Inflammatory macrophage treated with lipopolysaccharide for 4 hours (primary cell): ENCODE data around the gene NSUN7.
"Not testable (repeated sequence)": the region's sequence is repeated elsewhere in the genome, so short reads cannot be mapped to it uniquely, and the experiment has no call there.

ENCODE experiments used
- DNase-seq: peaks from one replicate; pipeline ENCODE4 v3.0.0-alpha.2; 2020

NSUN7 gene

DNA sequence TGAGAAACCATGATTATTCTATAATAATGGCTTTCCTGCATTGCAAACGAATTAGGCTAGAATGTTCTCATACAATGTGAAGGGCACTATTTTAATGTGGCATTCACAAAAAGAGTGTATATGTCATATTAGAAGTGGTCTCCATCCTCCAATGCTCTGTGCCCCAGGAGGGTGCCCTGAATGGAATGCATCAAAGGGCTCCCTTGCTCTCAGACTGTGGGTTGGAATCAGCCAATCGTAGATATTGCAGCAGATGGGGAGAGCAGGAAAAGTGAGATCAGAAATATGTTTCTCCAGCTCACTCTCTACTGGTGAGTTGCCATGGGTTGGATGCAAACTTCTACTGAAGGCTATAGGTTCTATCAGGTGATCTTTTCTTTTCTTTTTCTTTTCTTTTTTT, 11.9 kb upstream of the NSUN7 start:
- DNase-seq: no peak

DNA sequence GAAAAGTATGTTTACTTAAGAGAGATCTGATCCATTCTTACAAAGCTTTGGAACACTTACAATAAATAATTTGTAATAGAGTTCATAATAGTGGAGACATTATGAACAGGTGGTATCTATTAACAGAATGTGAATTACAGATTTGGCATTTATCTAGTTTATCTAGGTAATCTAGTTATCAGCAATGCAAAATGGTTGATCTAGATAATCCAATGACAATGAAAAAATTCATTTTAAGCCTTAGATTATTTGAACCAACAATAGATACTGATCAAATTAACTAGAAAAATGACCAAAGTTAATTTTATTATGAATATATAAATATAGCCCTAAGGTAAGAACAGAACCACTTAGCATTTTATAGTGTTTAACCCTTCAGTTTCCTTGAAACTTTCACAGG, 10.4 kb upstream of the NSUN7 start:
- DNase-seq: no peak

DNA sequence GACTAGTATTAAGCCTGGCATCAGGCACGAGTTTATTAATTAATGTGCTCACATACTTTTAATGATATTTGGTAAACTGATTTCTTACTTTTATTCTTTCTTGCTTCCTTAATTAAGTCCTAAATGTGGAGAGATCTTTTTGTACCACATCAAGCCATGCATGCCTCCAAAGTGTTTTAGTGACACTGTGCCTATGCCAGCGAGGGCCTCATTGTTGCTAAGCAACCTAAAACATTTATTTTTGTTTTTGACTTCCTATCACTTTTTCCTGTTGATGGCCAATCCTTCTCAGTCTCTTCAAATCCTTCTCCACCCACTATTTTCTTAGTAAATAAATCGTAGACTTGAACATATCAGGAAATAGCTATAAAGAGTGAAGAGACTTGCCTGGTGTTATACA, 5.5 kb upstream of the NSUN7 start:
- DNase-seq: no peak

DNA sequence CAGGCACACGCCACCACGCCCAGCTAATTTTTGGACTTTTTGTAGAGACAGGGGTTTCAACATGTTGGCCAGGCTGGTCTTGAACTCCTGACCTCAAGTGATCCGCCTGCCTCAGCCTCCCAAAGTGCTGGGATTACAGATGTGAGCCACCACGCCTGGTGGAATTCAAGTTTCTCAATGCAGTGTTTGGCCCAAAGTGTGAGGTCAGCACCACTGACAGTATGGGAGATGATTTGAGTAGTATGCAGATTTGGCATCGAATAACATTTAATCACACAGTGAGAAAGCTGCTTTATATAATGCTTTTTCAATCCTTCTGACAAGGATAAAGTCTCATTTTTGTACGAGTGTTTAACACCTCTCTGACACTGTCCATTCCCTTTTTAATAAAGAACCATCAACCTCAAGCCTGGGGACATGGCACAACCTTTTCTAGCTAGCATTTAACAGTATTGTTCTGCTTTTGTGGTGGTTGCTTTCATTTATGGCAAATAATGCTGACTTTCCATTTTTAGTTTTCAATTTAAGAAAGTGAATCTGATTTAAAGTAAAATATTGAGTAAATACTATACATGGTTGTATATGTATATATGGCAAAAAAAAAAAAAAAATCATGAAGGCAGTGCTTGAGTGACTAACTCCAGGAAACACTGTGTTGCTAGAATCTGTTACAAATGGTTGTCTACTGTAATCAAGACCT, 4.3 kb upstream of the NSUN7 start:
- no peak for DNase-seq

DNA sequence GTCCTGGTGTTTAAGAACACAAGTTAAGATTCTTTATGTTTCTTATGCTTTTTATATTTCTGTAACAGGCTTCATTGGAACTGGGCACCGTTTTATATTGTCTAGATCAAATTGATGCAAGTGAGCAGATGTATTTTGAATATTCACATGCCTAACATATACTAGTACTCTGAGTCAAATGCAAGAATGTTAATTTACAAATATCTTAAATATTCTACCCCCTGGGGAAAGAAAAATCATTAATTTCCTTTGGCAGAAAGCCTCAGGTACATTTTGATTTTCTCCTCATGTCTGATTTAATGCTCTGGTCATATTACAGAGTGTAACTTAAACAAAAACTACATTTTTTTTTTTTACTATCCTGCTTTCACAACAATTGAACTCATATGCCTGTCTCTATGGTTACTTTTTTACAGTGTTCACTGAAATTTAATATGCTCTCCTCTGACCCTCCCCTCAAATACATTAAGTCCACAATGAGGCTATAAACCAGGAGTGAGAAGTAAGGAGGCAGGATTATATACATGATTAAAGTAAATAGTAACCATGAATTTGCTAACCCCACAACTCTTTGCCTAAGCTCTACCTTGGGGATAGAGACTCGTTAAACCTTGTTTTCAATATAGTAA, 2.4 kb upstream of the NSUN7 start:
- no peak for DNase-seq

DNA sequence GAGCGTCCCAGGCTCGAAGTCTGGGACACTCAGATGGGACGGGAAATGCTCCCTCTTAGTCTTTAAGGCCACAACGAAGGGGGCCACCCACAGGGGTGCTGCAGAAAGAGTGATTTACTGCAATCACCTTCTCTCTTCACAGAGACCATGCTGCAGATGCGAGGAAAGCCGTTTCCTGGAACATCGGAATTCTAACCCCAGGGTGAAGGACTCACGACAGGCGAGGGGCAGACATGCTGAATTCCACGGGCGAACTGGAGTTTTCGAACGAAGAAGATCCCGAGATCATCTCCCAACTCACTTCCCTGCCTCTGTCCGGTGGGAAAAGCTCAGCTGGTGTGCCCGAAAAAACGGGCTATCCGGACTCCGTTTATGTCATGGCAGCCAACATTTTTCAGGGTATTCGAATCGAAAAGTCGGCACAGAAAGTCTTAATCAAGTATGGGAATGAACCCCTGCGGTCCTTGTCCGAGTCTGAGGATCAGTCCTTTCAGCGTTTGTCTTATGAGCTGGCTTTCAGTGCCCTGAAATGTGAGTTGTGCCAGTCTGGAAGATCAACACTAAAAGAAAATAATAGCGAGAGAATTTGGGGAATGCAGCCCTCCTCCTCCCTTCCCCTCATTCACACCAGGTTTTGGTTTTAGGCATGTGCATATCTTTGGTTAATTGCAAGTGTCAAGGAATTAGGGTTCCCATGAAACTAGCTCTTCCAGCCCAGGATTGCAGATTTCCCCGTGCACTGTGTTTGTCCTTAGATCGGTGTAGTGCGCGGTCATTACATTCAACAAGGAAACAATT, 905 bp downstream of the NSUN7 start:
- no peak for DNase-seq

DNA sequence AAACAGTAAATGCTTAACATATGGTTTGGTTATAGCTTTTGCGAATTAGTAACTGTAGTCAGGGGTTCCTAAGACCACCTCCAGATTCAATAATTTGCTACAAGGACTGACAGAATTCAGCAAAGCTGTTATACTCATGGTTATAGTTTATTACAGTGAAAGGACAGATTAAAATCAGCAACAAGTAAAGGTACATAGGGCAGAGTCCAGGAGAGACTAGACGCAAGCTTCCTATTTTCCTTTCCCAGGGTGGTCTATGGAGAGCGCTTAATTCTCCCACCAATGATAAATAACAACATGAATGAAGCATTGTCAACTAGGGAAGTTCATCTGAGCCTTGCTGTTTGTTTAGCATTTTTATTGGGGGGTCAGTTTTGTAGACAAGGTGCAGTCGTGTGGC, 5.9 kb downstream of the NSUN7 start:
- DNase-seq: no peak

DNA sequence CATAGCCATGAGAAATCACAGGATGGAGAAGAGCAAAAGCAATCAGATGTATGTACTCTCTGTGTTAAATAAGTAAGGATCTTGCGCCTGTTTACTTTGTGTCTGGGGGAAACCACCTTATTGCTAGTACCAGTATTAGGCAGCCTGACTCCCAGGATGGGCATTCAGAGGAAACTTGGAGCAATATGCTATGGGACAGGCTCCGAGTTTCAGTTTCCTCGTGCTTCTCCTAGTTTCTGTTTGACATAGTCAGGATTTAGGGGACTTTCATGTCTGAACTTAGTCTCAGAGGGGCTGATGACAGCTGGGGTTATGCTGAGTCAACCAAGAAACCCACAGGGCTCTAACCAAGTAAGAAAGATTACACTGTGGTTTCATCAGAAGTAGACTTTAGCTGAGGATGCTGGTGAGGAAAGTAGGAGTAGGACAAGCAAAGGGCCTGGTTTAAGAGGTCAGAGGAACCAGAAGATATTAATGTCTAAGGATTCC, 13.5 kb downstream of the NSUN7 start:
- DNase-seq: peak; percentile 97

DNA sequence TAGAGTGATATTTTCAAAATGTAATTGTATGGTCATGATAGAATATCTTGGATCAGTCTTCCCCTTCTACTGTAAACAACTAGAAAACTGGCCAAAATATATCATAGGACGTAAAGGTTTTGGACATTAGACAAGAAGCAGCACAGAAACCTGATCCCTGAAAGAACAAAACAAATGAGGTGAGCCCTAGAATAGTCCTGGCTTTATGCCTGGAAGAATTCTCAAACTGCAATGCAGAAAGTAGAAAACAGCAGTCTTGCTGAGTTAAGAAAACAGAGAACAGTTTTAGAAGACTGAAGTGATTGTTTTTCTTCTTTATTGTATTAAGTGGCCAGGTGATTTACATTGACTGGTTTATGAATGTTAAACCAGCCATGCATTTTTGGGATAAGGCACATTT, 19.5 kb downstream of the NSUN7 start:
- DNase-seq: no peak

DNA sequence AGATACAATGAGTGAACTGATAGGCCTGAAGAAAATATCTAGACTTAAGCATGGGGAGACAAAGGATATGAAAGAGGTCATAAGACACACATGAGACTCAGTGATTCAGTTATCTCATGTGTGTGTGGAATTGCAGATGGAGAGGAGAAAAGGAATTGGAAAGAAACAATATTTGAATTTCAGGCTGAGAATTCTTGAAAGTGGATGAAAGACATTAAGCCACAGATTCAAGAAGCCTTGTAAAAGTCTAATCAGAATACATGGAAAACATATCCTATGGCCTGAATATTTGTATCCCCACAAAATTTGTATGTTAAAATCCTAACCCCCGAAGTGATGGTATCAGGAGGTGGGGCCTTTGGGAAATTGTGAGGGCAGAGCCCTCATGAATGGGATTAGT, 28.3 kb downstream of the NSUN7 start:
- no peak for DNase-seq

DNA sequence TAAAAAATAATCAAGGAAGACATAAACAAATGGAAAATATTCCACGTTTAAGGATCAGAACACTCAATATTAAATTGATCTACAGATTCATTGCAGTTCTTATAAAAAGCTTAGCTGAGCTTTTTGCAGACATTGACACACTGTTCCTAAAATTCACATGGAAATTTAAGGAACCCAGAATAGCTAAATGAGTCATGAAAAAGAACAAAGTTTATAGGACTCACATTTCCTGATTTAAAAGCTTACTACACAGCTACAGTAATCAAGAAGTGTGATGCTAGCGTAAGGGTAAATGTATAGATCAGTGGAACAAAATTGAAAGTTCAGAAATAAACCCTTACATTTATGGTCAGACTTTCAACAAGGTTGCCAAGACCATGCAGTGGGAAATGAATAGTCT, 33.1 kb downstream of the NSUN7 start:
- peak; percentile 81 for DNase-seq

DNA sequence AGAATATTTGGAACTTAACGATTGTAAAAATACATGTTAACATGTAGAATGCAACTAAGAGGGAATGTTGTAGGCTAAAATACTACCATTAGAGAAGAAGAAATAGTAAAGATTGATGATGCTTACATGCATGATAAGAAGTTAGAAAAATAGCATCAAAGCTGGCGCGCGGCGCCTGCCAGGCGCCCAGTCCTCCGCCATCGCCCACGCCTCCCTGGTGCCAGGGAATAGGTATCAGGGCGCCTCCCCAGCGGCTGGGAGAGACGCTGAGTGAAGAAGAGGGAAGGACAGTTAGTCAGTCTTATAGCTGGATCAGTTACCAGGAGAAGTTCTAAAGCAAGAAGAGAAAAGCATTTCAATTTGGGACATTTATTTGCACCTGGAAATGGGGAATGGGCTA, 36.0 kb downstream of the NSUN7 start:
- no peak for DNase-seq

DNA sequence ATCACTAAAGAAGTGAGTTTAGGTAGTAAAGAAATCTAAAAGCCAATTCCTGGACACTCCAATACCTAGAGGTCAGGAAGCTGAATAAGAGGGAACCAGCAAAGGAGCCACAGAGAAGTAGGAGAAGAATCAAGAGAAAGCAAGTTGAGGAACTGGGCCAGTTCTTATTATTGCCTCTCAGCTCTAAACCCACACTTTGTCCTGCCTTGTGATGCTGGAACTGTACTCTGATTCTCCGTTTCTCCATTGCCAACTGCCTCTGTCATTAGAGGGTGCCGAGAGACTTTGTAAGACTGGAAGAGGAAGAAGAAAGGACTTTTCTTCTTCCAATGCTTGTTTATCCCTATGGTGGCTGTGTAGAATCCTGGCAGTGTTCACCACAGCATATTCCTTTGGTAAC, 38.6 kb downstream of the NSUN7 start:
- peak; percentile 63 for DNase-seq

DNA sequence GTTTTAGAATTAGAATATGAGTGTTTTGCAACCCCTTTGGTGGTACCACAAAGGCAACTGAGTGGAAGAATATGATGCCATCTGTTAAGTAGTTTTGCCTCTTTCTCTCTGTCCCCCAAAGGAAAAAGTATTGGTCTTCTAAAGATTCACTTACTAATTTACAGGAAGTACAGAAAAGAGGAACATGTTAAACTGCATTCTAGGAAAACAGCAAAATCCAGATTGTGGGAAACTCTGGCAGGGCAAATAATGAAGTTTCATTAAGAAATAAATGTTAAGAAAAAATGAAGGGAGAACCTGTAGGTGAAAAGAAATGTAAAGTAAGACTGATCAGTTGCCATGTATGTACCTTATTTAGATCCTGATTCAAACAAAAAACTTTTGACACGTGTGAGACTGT, 39.3 kb downstream of the NSUN7 start:
- peak; percentile 42 for DNase-seq

DNA sequence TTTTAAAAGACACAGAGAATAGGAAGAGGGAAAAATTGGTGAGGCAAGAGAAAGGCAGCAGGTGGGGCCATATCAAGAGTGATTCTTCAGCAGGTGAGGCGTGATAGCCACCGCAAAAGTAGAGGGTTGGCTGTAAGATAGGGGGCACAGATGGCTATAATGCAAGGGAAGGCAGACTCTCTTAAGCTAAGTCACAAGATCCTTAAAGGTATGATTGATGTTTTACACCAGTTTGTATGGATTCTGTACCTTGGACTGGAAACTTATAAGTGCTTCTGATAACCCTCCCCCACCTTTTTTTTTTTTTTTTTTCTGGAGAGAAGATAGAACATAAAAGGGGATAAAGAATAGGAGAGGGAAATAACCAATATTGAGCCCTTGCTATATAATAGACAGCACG, 40.0 kb downstream of the NSUN7 start:
- no peak for DNase-seq

DNA sequence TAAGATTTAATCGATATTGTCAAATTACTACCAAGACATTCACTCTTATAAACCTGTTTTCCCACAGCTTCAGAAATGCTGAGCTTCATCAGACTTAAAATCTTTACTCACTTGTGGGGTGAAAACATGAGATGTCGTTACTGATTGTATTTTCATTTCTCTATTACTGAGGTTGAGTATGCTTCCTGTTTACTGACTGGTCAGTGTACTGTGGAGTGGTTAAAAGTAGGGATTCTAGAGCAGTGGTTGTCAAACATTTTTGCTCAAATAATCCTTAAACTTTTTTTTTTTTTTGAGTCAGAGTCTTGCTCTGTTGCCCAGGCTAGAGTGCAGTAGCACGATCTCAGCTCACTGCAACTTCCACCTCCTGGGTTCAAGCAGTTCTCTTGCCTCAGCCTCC, 50.3 kb downstream of the NSUN7 start:
- peak; percentile 63 for DNase-seq

DNA sequence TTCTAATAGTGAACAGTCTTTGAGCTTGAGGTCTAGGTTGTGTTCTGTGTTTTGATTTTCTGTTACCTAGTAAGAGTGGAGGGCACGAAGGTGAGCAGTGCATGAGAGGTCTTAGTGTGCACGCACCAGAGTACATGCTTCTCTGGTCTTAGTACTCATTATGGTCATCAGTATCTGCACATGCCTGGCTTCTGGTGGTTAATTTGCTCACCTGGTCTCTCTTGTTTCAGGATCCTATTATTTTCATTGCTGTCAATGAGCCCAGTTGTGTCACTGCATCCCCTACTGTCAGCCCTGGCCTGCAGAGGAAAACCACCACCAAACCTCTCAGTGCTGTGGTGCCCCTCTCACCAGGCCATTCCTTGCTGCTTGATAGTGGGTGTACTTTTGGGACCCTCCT, 54.8 kb downstream of the NSUN7 start:
- no peak for DNase-seq

DNA sequence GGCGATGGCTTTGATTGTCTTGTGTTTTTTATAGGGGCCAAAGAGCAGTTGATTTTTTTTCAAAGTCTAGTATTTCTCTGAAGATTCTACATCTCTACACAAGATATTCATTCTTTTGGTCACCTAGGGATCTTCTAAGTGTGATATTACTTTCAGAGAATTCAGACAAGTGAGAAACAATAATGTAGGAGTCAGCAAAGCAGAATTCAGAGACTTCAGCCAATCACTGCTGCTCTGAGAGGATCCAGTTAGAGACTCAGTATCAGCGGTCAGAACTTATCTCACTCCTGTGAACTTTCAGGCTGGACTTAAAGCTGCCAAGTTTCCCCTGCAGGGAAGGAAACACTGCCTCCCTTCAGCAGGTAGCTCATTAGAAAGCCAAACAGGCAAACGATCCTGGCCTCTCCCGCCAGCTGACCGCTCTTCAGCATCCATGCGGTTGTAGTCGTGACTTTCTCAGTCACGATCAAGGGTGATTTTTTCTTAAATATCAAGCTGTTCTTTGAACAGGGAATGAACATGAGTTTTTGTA, 59.2 kb downstream of the NSUN7 start:
- DNase-seq: no peak

DNA sequence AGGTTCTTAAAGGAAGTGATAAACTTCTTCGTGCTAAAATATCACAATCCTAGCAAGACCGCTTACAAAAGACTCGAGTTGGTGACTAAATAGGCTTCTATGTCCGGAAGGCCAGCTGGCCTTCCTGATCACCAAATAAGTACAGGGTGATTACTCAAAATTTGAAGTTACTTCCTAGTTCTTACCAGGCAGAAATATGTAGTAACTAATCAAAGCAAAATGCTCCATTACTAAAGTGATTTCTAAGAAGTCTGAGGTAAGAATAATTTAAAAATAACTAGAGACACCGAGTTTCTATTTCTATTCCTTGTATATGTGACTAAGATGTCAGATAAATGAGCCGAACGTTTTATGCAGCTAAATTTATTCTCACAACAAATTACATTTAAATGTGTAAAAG, 62.2 kb downstream of the NSUN7 start:
- peak; percentile 98 for DNase-seq

DNA sequence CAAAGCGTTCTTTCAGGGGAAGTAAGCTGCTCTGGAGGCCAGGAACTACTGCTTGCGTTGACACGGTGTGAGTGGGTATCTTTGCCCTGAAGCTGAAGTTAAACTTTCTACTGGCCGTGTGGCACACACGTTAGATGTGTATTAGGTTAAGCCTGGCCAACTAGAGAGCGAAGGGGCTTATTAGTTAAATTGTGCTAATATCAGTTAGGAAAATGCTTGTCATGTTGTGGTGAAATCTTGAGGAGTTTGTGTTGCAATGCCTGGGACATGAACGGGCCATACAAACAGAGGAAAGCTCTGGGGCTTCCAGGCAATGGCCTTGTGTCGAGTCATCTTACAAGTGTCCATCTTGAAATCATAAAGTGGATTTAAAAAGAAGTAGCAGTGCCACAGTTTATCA, 62.6 kb downstream of the NSUN7 start:
- DNase-seq: peak; percentile 92

DNA sequence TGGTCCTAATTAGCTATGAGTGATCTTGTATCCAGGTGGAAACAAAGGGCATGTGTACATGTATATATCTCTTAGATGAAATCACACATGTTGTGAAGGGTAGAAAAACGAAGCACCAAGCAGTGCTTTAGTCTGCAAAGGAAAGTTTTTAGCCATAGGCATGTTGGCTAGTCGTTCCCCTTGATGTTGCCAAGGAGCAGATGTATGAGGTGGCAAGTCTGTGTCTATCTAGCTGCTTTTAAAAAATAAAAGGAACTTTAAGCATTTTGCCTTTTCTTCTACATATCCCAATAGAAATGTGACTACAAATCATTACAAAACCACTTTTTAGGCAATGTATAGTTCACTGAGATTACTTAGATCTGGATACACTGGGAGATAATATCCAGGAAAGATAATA, 63.1 kb downstream of the NSUN7 start:
- DNase-seq: peak; percentile 21

DNA sequence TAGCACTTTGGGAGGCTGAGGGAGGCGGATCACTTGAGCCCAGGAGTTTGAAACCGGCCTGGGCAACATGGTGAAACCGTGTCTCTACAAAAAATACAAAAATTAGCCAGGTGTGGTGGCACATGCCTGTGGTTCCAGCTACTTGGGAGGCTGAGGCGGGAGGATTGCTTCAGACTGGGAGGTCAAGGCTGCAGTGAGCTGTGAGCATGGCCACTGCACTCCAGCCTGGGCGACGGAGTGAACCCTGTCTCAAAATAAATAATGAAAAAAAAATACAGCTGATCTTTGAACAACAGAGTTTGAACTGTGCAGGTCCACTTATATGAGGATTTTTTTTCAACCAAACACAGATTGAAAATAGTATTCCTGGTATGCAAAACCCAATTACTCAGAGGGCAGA, 67.4 kb downstream of the NSUN7 start:
- DNase-seq: not testable (repeated sequence)

DNA sequence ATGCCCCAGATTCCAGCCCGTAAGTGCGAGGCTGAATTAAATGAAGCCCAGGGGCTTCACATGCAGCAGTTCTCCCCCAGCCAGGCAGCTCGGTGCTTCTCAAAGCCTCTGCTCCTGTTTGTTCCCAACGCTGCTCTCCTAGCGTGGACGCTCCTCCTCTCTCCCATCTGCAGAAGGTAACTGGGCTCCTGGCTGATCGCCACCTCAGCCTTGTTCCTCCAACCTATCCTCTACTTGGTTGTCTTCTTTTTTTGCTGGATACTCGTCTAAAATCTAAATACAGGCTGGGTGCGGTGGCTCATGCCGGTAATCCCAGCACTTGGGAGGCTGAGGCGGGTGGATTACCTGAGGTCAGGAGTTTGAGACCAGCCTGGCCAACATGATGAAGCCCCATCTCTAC, 70.3 kb downstream of the NSUN7 start:
- DNase-seq: no peak
